Activated T-helper 17 cell treated with anti-CD3 and anti-CD28 coated beads, Interleukin-2, amount 50 U/mL, for 72 hours (primary cell): Measurements from ENCODE around the gene CSTF1. TPM values are rescaled to one million over a fixed set of nuclear protein-coding genes. Genes with fewer than 3 reads are reported as not detected.

Experiments
- ATAC-seq: fragments of 150-1000 bp; cut with Tn5 transposase; replicated peaks from 2 replicates; pipeline ENCODE4 v1.10.0; 2021; ENCODE audit warnings: mild to moderate bottlenecking, moderate library complexity
- H3K27ac Mint-ChIP-seq: one replicate; pipeline ENCODE4 v1.8.0; 2022; ENCODE audit warnings: mixed read lengths
- H3K27me3 Mint-ChIP-seq: one replicate; pipeline ENCODE4 v1.8.0; 2022; ENCODE audit warnings: mixed read lengths
- H3K36me3 Mint-ChIP-seq: one replicate; pipeline ENCODE4 v1.8.0; 2022; ENCODE audit warnings: low read depth, mild to moderate bottlenecking, mixed read lengths
- H3K4me1 Mint-ChIP-seq: one replicate; pipeline ENCODE4 v1.8.0; 2022; ENCODE audit warnings: mixed read lengths
- H3K4me3 Mint-ChIP-seq: one replicate; pipeline ENCODE4 v1.8.0; 2022; ENCODE audit warnings: mild to moderate bottlenecking, mixed read lengths
- H3K9me3 Mint-ChIP-seq: one replicate; pipeline ENCODE4 v1.8.0; 2022; ENCODE audit warnings: mixed read lengths
- total RNA-seq, 2 donors: library from RNA; stranded (reverse); gene quantifications; one replicate each; pipeline ENCODE4 v1.2.3, GENCODE V29; 2022

Gene CSTF1
- total RNA-seq, 2 donors from 2014 or later = 71.2 to 76.5 TPM

DNA sequence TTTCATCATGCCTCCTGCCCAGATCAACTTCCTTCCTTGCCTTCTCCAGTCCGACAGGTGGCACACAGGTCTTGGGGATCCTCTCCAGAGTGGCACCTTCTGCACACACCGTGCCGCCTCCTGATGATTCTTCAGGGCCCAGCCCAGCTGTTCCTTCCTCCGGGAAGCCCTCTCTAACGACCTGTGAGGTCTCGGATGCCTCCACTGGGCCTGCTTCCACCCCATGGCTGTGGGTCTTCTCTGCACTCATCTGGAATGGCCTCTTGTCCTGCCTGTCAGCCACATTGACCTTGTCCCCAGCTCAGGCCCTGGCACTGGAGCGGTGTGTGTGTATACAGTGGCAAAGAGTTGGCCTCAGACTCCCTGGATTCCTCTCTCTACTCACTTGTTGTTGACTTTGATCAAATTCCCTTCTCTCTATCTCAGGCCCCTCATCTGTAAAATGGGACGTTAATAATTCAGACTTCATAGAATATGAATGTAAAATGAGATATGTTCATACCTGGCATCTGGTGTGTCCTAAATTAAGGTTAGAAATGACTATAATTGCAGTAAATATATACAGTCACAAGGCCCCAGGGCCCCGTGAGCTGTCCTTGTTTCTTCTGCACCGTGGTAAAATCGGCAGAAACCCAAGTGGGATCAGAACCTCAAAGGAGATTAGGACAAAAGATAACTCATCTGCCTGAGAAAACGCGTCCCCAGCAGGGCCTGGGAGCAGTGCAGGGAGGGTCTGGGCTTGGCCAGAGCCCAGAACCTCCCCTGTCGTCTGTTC, 32.1 kb upstream of the CSTF1 start:
- H3K4me1 Mint-ChIP-seq = peaks cover 5% of the 10 kb centered on the region
- peak overlapping the region; percentile 84 for H3K4me3 Mint-ChIP-seq
- H3K36me3 Mint-ChIP-seq = no peaks in the 10 kb centered on the region
- H3K9me3 Mint-ChIP-seq = no peaks in the 10 kb centered on the region
- H3K27ac Mint-ChIP-seq = no peak overlapping the region
- no peaks in the 10 kb centered on the region for H3K27me3 Mint-ChIP-seq
- ATAC-seq = no peak

DNA sequence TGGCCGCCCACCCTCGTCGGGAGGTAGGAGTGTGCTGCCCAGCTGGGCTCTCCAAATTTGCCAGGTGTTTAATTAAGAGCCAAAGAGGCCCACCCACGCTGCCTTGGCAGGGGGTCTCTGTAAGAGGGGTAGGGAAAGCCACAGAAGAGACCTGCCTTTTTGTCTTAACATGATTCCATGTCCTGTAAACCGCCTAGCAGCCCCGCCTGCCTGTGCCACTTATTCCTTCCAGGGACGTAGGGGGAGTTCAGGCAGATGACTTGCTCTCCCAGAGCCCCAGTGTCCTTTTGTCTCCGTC, 31.6 kb upstream of the CSTF1 start:
- Mint-ChIP-seq H3K36me3 (peaks cover 4% of the 10 kb centered on the region), H3K27ac (no peak overlapping the region), H3K4me1 (peaks cover 5% of the 10 kb centered on the region), H3K9me3 (no peaks in the 10 kb centered on the region), H3K27me3 (no peaks in the 10 kb centered on the region), H3K4me3 (no peak overlapping the region)
- no peak for ATAC-seq

DNA sequence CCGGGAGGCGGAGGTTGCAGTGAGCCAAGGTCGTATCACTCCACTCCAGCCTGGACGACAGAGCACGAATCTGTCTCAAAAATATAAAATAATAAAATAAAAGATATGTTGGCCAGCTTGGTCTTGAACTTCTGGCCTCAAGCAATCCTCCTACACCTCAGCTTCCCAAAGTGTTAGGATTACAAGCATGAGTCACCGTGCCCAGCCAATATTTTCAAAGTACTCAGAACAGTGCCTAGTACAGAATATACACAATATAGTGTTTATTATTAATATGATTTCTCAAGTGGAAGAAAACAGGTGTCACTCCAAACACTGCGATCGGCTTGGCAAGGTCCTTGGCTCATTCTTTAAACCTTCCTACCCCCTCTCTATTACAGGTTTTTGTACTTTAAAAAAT, 30.5 kb upstream of the CSTF1 start:
- Mint-ChIP-seq H3K9me3 (no peaks in the 10 kb centered on the region), H3K4me1 (peaks cover 5% of the 10 kb centered on the region), H3K27me3 (no peaks in the 10 kb centered on the region), H3K36me3 (peaks cover 14% of the 10 kb centered on the region), H3K4me3 (no peak overlapping the region), H3K27ac (no peak overlapping the region)
- no peak for ATAC-seq

DNA sequence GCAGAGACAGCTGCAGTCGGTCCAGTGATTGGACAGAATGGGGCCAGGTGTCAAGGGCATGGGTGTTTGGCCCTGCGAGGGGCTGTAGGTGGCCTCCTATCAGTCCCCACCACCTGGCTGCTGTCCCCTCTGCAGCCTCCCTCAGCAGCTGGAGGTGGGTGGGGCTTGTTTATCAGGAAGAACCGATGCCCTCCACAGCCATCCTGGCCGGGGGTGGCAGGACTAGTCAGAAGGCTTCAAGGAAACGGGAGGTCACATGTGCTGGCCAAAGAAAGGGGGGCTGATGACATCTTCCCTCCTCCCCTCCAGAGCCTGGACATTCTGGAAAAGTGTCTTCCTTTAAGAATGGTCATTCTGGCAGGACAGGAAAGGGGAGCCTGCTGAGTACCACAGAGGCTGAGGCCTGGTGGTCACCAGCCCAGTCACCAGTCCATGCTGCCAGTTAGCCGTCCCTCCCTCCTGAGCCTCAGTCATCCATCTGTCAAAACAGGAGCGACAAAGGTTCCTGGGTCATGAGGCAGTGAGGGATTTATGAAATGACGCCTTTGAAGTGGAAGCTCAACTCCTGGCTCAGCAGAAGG, 29.5 kb upstream of the CSTF1 start:
- H3K4me1 Mint-ChIP-seq = peaks cover 5% of the 10 kb centered on the region
- H3K27ac Mint-ChIP-seq = no peak overlapping the region
- ATAC-seq = no peak
- H3K36me3 Mint-ChIP-seq = peaks cover 24% of the 10 kb centered on the region
- no peak overlapping the region for H3K4me3 Mint-ChIP-seq
- no peaks in the 10 kb centered on the region for H3K9me3 Mint-ChIP-seq
- H3K27me3 Mint-ChIP-seq = no peaks in the 10 kb centered on the region

DNA sequence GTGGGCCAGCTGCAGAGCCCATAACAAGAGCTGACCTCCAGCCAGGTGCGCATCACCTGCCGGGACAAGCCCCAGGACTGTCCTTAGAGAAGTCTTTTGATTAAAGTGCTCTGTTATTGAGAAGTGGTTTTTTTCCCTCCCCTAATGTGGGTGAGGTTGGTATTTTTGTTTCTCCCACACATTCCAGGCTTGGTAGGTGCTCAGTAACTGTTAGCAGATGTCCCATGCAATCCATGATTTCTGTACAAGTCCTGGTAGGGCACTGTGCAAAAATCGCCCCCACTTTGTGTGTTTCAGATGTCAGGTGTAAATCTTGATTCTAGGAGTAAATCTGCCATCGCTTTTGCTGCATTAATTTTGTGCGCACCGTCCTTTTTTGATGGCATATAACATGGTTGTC, 29.0 kb upstream of the CSTF1 start:
- H3K4me3 Mint-ChIP-seq = no peak overlapping the region
- peaks cover 30% of the 10 kb centered on the region for H3K36me3 Mint-ChIP-seq
- no peak overlapping the region for H3K27ac Mint-ChIP-seq
- H3K4me1 Mint-ChIP-seq = peaks cover 5% of the 10 kb centered on the region
- no peaks in the 10 kb centered on the region for H3K27me3 Mint-ChIP-seq
- no peak for ATAC-seq
- H3K9me3 Mint-ChIP-seq = no peaks in the 10 kb centered on the region

DNA sequence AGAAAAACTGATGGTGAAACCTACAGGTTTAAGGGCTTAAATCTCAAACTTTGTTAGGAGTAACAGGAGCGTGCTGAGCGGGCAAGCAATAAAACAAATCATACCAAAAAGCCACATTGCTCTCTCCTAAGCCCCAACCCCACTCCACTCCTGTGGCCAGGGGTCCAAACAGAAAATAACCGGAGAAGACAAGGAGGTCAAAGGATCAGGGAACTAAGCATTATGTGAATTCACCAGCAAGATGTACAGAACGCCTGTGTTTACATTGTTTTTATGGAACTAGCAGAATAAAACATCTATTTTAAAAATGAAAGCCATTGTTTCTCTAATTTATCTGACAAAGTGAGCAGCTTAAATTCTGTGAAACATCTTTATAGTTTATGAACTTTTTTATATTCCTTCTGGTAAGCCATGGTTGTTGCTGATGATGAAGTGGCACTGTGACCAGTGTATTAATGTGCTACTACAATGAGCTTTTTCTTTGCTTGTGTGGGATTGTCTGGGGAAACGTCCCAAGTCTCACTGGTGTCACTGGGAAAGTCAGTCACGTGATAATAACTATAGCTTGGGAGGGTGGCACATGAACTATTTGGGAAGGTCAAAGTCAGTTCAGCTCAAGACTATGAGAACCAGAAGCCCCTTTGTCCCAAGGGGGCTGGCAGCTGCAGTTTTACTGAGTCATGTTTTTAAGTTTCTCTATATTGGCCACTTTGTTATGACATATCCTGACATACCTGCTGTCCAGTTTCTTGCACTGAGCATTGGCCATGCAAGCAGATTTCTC, 23.9 kb upstream of the CSTF1 start:
- no peaks in the 10 kb centered on the region for H3K9me3 Mint-ChIP-seq
- no peaks in the 10 kb centered on the region for H3K27me3 Mint-ChIP-seq
- peaks cover 67% of the 10 kb centered on the region for H3K36me3 Mint-ChIP-seq
- H3K27ac Mint-ChIP-seq = no peak overlapping the region
- peaks cover 6% of the 10 kb centered on the region for H3K4me1 Mint-ChIP-seq
- no peak overlapping the region for H3K4me3 Mint-ChIP-seq
- ATAC-seq = no peak

DNA sequence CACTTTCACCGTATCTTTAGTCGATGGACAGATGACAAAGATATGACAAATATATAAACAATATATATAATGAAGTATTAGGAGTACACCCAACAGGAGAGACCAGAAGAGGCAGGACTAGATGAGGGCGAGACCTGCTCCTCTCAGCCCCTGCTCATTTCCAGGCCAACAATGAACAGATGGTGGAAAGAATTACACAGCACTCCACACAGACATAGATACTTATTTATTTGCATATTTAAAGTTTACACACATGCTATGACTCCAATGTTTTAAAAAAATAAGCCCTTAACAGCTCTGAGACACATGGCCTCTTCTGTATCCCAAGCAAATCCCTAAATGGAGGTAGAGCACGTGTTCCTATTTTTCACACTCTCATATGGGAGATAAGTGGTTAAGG, 23.3 kb upstream of the CSTF1 start:
- peaks cover 73% of the 10 kb centered on the region for H3K36me3 Mint-ChIP-seq
- no peak for ATAC-seq
- no peaks in the 10 kb centered on the region for H3K27me3 Mint-ChIP-seq
- H3K27ac Mint-ChIP-seq = no peak overlapping the region
- H3K4me3 Mint-ChIP-seq = no peak overlapping the region
- peaks cover 6% of the 10 kb centered on the region for H3K4me1 Mint-ChIP-seq
- H3K9me3 Mint-ChIP-seq = no peaks in the 10 kb centered on the region

DNA sequence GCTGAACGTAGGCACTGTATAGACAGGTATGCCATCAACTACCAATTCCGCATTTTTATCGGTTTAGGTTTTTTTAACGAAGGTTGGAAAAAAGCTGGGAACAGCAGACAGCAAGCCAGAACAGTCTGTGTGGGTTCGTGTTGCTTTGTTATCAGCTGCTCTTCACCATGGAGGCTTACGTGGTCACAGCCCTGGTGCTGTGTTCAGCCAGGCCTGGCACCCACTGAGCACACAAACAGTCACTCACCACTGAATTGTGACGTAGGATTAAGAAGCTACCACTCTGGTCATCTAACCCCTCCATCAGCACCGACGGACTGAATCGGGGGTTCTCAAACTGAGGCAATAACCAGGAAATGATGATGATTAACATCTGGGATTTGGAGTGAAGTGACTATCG, 20.5 kb upstream of the CSTF1 start:
- Mint-ChIP-seq H3K27ac (no peak overlapping the region), H3K27me3 (no peaks in the 10 kb centered on the region), H3K4me1 (peaks cover 6% of the 10 kb centered on the region), H3K4me3 (no peak overlapping the region), H3K9me3 (no peaks in the 10 kb centered on the region), H3K36me3 (peaks cover 79% of the 10 kb centered on the region)
- no peak for ATAC-seq

DNA sequence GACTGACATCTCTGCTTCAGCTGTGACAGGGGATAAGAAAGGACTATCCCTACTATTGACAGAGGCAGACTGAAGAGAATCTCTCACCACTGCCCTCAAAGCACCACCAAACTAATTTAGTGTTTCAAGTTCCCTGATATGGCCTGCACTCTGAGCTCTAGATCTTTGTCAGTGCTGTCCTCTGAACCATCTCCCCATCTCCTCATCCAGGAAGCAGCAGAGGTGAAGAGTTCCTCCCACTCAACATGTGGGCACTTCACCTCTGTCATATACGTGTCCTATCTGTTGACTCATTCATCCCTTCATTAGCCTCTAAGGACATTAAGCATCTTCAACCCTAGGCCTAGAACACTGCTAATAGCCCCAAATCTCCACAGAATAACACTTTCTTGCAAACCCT, 19.6 kb upstream of the CSTF1 start:
- Mint-ChIP-seq H3K36me3 (peaks cover 78% of the 10 kb centered on the region), H3K9me3 (no peaks in the 10 kb centered on the region), H3K4me1 (peaks cover 6% of the 10 kb centered on the region), H3K27me3 (no peaks in the 10 kb centered on the region), H3K4me3 (no peak overlapping the region), H3K27ac (peak overlapping the region; percentile 8)
- ATAC-seq = peak; percentile 85

DNA sequence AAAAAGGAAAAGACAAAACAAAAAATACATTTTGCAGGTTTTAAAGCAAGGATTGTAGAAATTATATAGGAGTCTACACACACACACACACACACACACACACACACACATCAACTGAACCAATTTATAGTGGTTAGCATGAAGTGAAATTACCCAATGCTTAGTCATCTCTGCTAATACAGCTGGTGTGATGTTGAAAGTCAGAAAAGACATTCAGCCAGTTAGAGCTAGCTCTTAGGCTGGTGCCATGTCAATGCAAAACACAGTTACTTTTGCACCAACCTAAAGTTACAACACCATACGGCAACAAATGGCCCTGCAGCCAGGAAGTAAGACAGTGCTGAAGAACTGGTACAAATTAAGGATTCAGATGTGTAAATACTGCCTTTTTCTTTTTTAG, 18.5 kb upstream of the CSTF1 start:
- Mint-ChIP-seq H3K27ac (no peak overlapping the region), H3K27me3 (no peaks in the 10 kb centered on the region), H3K36me3 (peaks cover 79% of the 10 kb centered on the region), H3K9me3 (no peaks in the 10 kb centered on the region), H3K4me3 (no peak overlapping the region), H3K4me1 (peaks cover 6% of the 10 kb centered on the region)
- ATAC-seq = peak; percentile 74

DNA sequence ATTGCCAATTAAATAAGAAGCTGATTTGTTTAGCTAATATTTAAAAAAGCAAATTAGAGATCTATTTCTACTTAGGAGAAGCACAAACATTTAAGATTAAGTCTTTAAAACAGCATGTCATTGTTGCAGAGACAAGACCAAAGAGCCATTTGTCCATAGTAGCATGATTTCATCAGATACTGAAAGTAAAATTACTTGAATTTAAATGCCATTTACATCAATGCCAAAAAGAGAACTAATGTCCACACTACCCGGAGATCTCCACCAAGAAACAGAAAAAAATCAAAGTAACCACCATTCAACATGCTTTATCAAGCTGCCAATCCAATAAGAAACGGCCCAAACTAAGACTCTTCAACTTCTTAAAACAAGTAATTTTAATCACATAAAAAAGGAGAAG, 16.1 kb upstream of the CSTF1 start:
- Mint-ChIP-seq H3K36me3 (peaks cover 79% of the 10 kb centered on the region), H3K27ac (no peak overlapping the region), H3K27me3 (no peaks in the 10 kb centered on the region), H3K4me3 (no peak overlapping the region), H3K4me1 (peaks cover 6% of the 10 kb centered on the region), H3K9me3 (no peaks in the 10 kb centered on the region)
- no peak for ATAC-seq

DNA sequence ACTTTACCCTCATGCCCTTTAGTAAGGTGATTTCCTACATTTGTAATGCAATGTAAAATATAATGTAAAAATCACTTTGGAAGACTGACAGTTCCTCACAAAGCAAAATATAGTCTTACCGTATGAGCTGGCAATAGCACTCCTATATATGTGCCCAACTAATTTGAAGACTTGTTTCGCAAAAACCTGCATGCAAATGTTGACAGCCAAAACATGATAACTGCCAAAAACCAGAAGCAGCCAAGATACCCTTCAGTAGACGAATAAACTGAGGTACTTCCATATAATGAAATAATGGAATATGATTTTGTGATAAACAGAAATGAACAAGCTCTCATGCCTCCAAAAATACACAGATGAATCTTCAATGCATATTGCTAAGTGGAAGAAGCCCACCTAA, 14.1 kb upstream of the CSTF1 start:
- Mint-ChIP-seq H3K4me1 (no peaks in the 10 kb centered on the region), H3K4me3 (no peak overlapping the region), H3K9me3 (no peaks in the 10 kb centered on the region)

DNA sequence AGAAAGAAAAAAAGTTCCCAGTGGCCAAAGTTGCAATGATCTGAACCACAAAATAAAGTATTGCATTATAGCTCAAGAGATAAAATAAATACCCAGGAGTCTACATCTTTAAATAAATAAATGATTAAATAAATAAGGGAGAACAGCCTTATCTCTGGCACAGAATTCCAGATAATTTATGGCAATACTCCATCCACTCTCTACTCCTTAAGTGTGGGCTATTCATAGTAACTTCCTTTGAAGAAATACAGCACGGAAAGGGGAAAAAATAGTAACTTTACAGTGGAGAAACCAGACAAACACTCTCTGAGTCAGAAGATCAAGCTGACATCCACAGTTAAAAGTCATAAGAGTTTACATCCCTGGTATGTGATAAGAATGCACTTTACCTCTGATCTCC, 12.1 kb upstream of the CSTF1 start:
- H3K9me3 Mint-ChIP-seq = no peaks in the 10 kb centered on the region
- no peak overlapping the region for H3K27ac Mint-ChIP-seq
- H3K36me3 Mint-ChIP-seq = peaks cover 96% of the 10 kb centered on the region
- no peaks in the 10 kb centered on the region for H3K4me1 Mint-ChIP-seq
- no peaks in the 10 kb centered on the region for H3K27me3 Mint-ChIP-seq
- ATAC-seq = no peak
- no peak overlapping the region for H3K4me3 Mint-ChIP-seq

More for the DNA sequence above, 14.1 kb upstream of the CSTF1 start:
- Mint-ChIP-seq H3K27me3 (no peaks in the 10 kb centered on the region), H3K27ac (no peak overlapping the region), H3K36me3 (peaks cover 90% of the 10 kb centered on the region)
- no peak for ATAC-seq

DNA sequence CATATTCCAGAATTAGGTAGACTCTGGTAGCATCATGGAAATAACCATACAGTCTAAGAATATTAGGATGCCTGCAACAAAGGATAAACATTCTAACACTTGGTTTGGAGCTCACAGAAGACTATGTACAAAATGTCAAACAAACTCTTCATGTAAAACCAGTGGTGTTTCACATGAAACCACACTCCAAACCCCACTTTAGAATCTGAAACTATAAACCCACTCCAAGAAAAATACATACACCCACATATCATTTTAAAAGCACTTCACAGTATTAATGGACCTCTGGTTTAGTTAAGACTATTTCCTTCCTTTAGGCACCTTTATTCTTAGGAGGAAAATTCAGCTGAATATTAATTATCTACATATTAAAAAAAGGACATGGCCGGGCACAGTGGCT, 10.9 kb upstream of the CSTF1 start:
- H3K4me3 Mint-ChIP-seq = no peak overlapping the region
- no peaks in the 10 kb centered on the region for H3K9me3 Mint-ChIP-seq
- peaks cover 96% of the 10 kb centered on the region for H3K36me3 Mint-ChIP-seq
- H3K4me1 Mint-ChIP-seq = no peaks in the 10 kb centered on the region
- ATAC-seq = no peak
- H3K27ac Mint-ChIP-seq = no peak overlapping the region
- no peaks in the 10 kb centered on the region for H3K27me3 Mint-ChIP-seq

DNA sequence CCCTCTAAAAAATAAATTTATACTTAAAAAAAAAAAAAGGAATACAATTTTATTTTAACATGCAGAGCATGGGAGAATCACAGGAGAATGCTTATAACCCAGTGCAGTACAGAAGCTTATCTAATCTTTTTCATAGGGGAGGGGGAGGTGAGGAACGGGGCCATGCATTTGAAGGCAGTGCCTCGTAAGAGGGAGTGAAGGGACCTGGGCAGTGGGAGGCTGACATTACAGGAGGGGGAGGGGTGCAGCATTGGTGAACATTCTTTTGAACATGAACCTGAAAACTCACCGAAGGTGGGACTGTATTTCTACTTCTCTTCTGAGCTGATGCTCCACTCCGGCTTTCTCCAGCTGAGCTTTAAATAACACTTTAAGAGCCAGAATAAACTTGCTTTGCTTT, 9.7 kb upstream of the CSTF1 start:
- peaks cover 89% of the 10 kb centered on the region for H3K36me3 Mint-ChIP-seq
- no peaks in the 10 kb centered on the region for H3K27me3 Mint-ChIP-seq
- no peak overlapping the region for H3K4me3 Mint-ChIP-seq
- no peak overlapping the region for H3K27ac Mint-ChIP-seq
- no peaks in the 10 kb centered on the region for H3K4me1 Mint-ChIP-seq
- no peaks in the 10 kb centered on the region for H3K9me3 Mint-ChIP-seq
- ATAC-seq = no peak
